ENCODE results near the gene TMEM178B.

DNA sequence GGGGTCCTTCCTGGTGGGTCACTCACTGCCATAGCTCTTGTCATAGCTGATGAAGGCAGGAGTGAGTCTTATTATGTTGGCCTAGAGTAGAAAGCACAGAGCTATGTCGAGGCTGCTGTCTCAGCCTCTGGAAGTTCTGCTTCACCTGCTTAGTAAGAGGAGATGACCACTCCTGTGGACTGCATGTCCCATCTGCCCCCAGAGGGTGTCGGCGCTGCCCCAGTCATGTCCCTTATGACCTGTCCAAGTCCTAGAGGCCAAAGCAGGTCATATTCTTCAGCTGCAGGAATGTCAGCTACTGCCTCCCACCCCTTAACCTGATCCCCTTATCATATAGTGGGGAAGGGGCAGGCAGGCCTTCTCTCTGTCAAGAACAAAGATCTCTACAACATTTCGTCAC, 405.0 kb downstream of the TMEM178B start:
- TF ChIP-seq, protein P1, sequence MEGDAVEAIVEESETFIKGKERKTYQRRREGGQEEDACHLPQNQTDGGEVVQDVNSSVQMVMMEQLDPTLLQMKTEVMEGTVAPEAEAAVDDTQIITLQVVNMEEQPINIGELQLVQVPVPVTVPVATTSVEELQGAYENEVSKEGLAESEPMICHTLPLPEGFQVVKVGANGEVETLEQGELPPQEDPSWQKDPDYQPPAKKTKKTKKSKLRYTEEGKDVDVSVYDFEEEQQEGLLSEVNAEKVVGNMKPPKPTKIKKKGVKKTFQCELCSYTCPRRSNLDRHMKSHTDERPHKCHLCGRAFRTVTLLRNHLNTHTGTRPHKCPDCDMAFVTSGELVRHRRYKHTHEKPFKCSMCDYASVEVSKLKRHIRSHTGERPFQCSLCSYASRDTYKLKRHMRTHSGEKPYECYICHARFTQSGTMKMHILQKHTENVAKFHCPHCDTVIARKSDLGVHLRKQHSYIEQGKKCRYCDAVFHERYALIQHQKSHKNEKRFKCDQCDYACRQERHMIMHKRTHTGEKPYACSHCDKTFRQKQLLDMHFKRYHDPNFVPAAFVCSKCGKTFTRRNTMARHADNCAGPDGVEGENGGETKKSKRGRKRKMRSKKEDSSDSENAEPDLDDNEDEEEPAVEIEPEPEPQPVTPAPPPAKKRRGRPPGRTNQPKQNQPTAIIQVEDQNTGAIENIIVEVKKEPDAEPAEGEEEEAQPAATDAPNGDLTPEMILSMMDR (conservative IDR thresholded peaks at IDR 0.05 in 1 of 2, IDR thresholded peaks at IDR 0.05 in 1 of 2; ENCODE audit: extremely low read depth in 1 of 2, insufficient read depth in 1 of 2, low read depth in 1 of 2, low read length in 2 of 2), result no peak
- TF ChIP-seq EZH2 (IDR thresholded peaks at IDR 0.05; ENCODE audit: borderline replicate concordance, low read length), result no peak
